Measurements from ENCODE around the gene MPDZ. TPM values are rescaled to one million over a fixed set of nuclear protein-coding genes. Genes with fewer than 3 reads are reported as not detected.

MPDZ gene
- total and polyA plus RNA-seq, 2 experiments from 2014 or later, result 33.0 to 43.1 TPM

GRCh38 chr9:13061390-13061789 lies 218.1 kb downstream of the MPDZ start:
- H3K79me2 ChIP-seq (replicated peaks; ENCODE audit: insufficient read depth), result no peaks in the 10 kb centered on the region
- no peaks in the 10 kb centered on the region for H3F3A ChIP-seq (replicated peaks; ENCODE audit: low read depth)
- H2AFZ ChIP-seq, result no peak overlapping the region
- H3K4me1 ChIP-seq (ENCODE audit: insufficient read depth), result peaks cover 12% of the 10 kb centered on the region; the same call in 1 of the 2 replicates
- ATAC-seq (no peak), DNase-seq (ENCODE audit: low spot score) (no peak)
- Mint-ChIP-seq H3K4me3 (no peak overlapping the region), H3K27ac (no peak overlapping the region), H3K36me3 (ENCODE audit: low read depth) (no peaks in the 10 kb centered on the region), H3K9me3 (no peaks in the 10 kb centered on the region), H3K4me1 (peaks cover 16% of the 10 kb centered on the region), H3K27me3 (ENCODE audit: insufficient read depth, low read depth, poor library complexity) (no peaks in the 10 kb centered on the region)
- H3K27ac ChIP-seq (ENCODE audit: low read depth), result no peak overlapping the region
- H3K27me3 ChIP-seq (ENCODE audit: insufficient read depth), result no peaks in the 10 kb centered on the region
- no peaks in the 10 kb centered on the region for H4K20me1 ChIP-seq (replicated peaks; ENCODE audit: insufficient read depth)
- peaks cover 4% of the 10 kb centered on the region for H3K9me2 ChIP-seq (ENCODE audit: insufficient read depth)
- H3K4me3 ChIP-seq, result no peak overlapping the region
- H3K4me2 ChIP-seq, result no peak overlapping the region
- H3K36me3 ChIP-seq (ENCODE audit: insufficient read depth), result no peaks in the 10 kb centered on the region
- TF ChIP-seq STAT1 (IDR thresholded peaks at IDR 0.05; ENCODE audit: unreplicated experiment) (no peak), ZNF114 (CRISPR knock-in tag; IDR thresholded peaks at IDR 0.05) (no peak), REST (IDR thresholded peaks at IDR 0.05; ENCODE audit: unreplicated experiment) (no peak), ETS1 (IDR thresholded peaks at IDR 0.05) (no peak), CREB1 (CRISPR knock-in tag; IDR thresholded peaks at IDR 0.05; ENCODE audit: low read depth) (no peak), JUNB (IDR thresholded peaks at IDR 0.05; ENCODE audit: unreplicated experiment) (no peak), ZNF331 (CRISPR knock-in tag; IDR thresholded peaks at IDR 0.05; ENCODE audit: low read depth) (no peak), ZNF462 (CRISPR knock-in tag; IDR thresholded peaks at IDR 0.05) (no peak), NANOG (IDR thresholded peaks at IDR 0.05; ENCODE audit: borderline replicate concordance) (no peak), CTCF (conservative IDR thresholded peaks at IDR 0.05; ENCODE audit: low read depth in 2 of 2) (no peak), EZH2phosphoT487 (IDR thresholded peaks at IDR 0.05; ENCODE audit: unreplicated experiment) (no peak), POLR2AphosphoS5 (IDR thresholded peaks at IDR 0.05; ENCODE audit: low read depth) (no peak), EZH2 (IDR thresholded peaks at IDR 0.05; ENCODE audit: low read depth, unreplicated experiment) (no peak)

Measured in GM23338 (cell line).